GM12872 (cell line): ENCODE measurements around the gene MPZL1.

Experiments used
- TF ChIP-seq, protein P1 (sequence below): IDR thresholded peaks from 3 replicates; pipeline ENCODE4 v1.5.1; 2011; ENCODE audit warnings: low read depth, mild to moderate bottlenecking, low read length, moderate library complexity; ENCODE audit not compliant: insufficient read depth

The MPZL1 gene

DNA sequence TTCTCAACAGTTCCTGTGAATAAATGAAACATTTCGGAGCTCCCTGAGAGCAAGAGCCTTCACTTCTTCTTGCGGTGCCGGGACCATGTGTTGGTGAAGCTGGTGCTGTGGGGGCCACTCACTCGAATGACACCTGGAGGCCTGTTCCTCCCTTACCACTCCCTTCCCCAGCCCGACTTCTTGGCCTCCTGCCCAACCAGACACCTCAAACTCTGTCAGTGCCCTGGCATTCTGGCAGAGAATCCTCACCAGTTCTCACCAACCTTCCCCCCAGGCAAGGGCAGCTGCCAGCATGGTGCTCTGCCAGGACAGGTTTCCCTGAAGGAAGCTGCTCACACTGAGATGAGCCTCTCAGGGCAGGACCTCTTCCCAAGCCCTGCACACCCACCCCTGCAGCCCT lies 68.3 kb downstream of the MPZL1 start:
- TF ChIP-seq, protein P1, sequence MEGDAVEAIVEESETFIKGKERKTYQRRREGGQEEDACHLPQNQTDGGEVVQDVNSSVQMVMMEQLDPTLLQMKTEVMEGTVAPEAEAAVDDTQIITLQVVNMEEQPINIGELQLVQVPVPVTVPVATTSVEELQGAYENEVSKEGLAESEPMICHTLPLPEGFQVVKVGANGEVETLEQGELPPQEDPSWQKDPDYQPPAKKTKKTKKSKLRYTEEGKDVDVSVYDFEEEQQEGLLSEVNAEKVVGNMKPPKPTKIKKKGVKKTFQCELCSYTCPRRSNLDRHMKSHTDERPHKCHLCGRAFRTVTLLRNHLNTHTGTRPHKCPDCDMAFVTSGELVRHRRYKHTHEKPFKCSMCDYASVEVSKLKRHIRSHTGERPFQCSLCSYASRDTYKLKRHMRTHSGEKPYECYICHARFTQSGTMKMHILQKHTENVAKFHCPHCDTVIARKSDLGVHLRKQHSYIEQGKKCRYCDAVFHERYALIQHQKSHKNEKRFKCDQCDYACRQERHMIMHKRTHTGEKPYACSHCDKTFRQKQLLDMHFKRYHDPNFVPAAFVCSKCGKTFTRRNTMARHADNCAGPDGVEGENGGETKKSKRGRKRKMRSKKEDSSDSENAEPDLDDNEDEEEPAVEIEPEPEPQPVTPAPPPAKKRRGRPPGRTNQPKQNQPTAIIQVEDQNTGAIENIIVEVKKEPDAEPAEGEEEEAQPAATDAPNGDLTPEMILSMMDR, result no peak

DNA sequence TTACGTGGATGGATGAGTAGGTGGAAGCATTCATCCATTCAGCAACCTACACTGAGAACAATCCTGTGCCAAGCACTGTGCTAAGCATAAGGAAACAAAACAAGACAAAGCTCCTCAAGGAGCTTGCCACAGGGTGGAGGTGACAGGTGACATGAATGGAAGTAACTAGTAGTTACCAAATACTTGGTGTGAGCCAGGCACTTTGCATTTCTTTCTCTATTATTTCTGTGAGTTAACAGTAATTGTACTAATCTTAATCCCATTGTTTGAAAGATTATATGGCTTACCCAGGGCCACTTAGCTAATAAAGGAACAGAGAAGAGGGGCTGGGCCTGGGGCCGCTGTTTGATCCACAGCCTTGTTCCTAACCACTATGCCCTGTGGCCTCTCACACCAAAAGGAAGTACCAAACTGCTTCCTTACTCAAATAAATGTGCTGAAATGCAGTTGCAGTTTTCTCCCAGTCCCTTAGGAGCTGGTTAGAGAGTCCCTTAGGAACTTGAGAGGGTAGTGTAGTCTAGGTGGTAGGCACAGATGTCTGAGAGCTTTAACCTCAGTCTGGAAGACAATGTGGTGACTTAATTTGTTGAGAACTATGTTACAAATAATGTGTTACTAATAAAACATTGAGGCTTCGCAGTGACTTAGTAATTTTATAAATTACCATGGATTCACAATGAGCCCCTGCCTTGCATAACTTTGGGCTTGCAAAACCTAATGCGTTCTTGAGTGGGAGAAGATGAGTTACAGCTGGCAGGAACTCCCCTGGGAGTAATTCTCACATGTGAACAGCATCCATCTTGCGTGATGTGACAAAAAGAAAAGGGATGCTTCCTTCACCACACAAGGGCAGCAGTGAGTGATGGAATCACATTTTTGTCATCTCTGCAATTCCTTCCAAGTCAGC lies 69.8 kb downstream of the MPZL1 start:
- TF ChIP-seq, protein P1, result no peak

DNA sequence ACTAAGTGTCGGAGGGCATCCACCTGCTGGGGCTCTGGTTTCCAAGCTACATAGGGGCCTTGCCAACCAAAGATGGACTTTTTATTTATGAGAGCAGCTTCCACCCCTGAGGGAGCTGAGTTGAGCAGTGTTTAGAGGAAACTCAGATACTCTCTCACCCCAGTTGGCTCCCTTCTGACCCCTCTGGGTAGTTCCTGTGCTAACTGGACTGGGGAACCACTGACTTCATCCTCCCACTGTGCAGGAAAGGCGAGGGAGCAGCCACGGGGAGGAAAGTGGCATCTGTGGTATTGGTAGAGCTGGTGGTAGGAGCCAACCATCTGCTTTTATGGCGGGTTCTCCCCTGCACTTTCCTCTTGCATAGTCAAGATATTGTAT lies 70.4 kb downstream of the MPZL1 start:
- TF ChIP-seq, protein P1, result no peak

DNA sequence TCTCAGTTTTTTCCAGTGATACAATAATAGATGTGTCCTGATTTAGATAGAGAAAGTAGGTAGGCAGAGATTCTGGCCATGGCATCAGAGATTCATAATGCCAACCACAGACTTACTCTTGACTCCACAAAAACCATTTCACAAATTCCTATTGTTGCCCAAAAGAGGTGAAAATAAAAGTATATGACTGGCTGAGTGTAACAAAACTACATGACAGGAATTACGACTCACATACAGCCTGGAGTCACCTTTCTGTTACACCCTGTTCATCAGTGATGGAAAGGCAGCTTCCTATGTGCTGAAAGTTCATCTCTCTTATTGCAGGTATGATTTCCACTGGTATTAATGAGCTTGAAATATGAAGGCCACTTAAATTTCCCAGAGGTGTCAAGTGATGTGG lies 72.3 kb downstream of the MPZL1 start:
- TF ChIP-seq, protein P1, result no peak

DNA sequence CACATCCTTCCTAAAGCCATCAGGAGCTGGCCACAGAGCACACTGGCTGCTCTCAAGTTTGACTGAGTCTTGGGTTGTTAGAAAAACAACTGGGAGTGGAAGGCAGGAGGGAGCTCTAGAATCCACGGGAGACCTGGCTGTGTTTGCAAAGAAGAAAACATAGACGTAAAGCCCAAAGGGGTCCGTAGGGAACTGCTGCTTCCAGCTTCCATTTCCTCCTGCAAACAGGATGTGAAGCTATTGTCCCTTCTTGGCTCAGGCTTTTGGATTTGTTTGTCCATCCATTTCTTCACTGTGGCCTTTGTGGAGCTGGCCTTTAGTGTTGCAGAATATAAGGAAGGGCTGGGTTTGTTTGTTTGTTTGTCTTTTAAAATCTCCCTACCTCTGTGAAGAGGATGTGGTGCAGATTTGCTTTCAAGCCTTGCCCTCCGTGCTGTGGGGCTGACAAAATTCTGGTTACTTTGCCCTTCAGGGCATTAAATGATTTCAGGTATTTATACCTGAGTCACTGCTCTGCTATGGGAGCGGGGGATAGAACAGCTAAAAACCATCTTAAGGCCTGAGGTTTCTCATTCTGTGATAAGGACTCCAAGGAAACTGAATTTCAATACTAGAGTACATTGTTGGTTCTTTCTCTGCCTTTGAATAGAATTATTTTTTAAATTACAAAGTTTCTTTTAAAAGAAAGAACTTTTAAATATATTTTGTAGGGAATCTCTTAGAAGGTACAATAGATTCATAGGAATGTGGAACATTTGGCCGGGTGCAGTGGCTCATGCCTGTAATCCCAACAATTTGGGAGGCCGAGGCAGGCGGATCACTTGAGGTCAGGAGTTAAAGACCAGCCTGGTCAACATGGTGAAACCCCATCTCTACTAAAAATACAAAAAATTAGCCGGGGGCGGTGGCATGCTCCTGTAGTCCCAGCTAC lies 74.3 kb downstream of the MPZL1 start:
- TF ChIP-seq, protein P1, result no peak

DNA sequence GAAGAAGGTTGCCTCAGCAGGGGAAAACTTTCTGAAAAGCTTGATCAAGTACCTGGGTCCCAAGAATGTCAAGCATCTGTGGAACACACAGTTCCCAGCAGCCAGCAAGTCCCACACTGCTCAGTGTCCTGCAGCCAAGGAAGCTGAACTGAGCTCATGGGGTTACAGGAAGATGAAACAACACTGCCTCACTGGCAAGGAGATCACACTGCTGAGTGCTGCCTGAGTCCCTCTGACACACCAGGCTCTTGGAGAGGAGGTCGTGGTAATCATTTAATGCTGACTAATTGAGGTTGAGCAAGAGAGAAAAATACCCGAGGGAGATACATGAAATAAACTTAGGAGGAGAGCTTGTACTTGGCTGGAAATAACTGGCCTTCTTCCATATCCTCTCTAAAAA lies 75.2 kb downstream of the MPZL1 start:
- TF ChIP-seq, protein P1, result no peak

DNA sequence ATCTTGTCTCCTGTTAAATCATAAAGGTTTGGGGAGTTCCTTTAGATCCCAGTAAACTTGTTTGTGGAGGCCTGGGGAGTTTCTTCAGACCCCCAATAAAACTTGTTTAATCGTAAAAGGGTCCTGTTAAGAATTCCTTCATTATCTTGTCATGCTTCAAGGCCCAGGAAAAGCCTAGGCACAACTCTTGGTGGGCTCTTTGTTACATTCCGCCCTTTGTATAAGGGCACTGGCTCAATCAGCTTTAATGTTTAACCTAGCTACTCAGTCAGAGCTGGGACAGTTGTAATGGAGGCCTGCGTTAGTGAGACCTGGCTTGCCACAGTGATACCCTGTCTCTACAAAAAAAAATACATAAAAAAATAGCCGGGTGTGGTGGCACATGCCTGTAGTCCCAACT lies 77.2 kb downstream of the MPZL1 start:
- TF ChIP-seq, protein P1, result no peak
